ENCODE results near the gene PFKP.

Gene PFKP

DNA sequence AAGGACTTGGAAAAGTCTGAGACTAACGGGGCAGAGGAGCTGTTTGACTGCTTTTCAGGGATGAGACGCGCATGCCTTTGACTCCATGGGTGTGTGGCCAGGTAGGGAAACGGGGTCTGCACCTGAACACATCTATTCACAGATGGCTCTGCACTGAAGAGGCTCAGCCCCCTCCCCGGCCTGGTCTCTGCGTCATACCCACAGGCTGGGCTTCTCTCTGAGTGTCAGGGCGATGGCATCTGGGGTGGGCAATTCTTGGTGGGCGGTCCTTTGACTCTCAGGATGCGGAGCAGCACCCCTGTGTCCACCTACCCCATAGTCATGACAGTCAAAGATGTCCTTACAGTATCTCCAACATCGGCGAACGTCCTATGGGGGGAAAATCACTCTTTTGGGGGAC lies 23.0 kb downstream of the PFKP start:
- TF ChIP-seq, protein P1, sequence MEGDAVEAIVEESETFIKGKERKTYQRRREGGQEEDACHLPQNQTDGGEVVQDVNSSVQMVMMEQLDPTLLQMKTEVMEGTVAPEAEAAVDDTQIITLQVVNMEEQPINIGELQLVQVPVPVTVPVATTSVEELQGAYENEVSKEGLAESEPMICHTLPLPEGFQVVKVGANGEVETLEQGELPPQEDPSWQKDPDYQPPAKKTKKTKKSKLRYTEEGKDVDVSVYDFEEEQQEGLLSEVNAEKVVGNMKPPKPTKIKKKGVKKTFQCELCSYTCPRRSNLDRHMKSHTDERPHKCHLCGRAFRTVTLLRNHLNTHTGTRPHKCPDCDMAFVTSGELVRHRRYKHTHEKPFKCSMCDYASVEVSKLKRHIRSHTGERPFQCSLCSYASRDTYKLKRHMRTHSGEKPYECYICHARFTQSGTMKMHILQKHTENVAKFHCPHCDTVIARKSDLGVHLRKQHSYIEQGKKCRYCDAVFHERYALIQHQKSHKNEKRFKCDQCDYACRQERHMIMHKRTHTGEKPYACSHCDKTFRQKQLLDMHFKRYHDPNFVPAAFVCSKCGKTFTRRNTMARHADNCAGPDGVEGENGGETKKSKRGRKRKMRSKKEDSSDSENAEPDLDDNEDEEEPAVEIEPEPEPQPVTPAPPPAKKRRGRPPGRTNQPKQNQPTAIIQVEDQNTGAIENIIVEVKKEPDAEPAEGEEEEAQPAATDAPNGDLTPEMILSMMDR (IDR thresholded peaks at IDR 0.05; ENCODE audit: control insufficient read depth, insufficient read depth, low read depth, low read length, missing control alignments), result no peak
- no peak for DNase-seq (ENCODE audit: low read depth)
- no peak overlapping the region for H3K4me3 ChIP-seq (ENCODE audit: control insufficient read depth, low read depth, low read length)

DNA sequence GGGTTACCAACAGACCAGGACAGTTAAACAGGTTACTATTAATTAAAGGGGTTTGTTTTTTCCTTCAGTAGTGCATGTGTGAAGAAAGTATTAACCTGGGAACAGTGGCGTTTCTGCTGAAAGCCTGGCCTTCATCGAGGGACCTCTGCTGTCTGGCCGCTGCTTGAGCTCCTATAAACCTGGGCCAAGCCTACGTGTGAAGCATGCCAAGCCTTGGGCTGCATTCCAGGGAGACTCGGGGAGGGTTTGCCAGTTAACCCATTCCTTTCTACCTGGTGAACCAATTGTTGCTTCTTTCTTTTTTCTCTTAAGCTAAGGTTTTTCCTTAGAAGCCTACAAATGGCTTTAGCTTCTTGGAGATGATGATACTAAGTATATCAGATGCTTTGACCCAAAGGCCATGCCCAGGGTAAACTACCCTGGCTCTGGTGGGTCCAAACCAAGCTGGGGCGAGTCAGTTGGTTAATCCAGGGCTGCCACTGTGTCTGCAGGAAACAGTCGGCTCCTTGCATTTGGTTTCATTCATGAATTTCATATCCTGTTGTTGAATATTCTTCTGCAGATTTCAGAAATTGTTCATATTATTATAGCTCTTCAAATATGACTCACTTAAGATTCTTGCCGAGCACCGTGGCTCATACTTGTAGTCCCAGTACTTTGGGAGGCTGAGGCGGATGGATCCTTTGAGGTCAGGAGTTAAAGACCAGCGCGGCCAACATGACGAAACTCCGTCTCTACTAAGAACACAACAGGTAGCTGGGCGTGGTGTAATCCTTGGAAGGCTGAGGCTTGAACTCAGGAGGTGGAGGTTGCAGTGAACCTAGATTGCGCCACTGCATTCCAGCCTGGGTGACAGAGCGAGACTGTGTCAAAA lies 23.8 kb downstream of the PFKP start:
- TF ChIP-seq, protein P1 (IDR thresholded peaks at IDR 0.05; ENCODE audit: control insufficient read depth, insufficient read depth, low read depth, low read length, missing control alignments), result no peak
- DNase-seq (ENCODE audit: low read depth), result peak; percentile 64

DNA sequence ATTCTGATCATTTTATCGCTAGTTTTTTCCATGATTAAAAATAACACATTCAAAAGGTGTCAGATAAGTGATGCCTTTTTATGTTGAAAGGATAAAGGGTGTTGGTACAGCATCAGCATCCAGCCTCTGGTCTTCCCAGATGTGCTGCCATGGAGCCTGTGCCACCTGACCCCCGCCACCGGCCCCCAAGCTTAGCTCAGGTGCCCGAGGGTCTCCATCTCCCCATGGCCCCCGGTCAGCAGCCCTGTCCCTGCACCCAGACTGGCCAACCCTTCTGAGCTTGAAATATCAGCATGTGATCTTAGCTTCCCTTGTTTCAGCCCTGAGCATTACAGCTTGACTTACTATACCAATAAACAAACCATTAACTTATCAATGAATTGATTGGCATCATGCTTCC lies 24.6 kb downstream of the PFKP start:
- DNase-seq (ENCODE audit: low read depth), result no peak
- TF ChIP-seq, protein P1 (IDR thresholded peaks at IDR 0.05; ENCODE audit: control insufficient read depth, insufficient read depth, low read depth, low read length, missing control alignments), result no peak
- no peak overlapping the region for H3K4me3 ChIP-seq (ENCODE audit: control insufficient read depth, low read depth, low read length)

More for the DNA sequence above, 23.8 kb downstream of the PFKP start:
- H3K4me3 ChIP-seq (ENCODE audit: control insufficient read depth, low read depth, low read length), result no peak overlapping the region

DNA sequence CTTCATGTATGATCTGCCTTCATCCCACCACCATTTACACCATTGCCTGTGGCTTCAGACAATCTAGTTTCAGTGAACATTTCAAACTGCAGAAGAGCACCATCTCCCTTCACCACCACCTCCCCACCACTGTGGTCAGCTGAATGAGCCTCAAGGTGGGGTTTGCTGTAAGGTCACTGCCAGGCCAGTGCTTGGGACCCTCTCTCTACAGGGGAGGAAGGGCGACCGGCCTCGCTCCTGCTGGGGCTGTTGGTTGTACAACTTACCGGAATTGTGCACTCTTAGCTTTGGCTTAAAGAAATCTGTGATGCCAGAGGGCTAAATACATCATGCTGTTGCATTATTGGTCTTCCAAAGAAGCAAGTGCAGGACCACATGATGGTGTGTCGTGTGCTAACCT lies 26.6 kb downstream of the PFKP start:
- TF ChIP-seq, protein P1 (IDR thresholded peaks at IDR 0.05; ENCODE audit: control insufficient read depth, insufficient read depth, low read depth, low read length, missing control alignments), result no peak
- DNase-seq (ENCODE audit: low read depth), result no peak
- H3K4me3 ChIP-seq (ENCODE audit: control insufficient read depth, low read depth, low read length), result no peak overlapping the region

GRCh38 chr10:3094609-3095036 lies 27.3 kb downstream of the PFKP start:
- no peak overlapping the region for H3K4me3 ChIP-seq (ENCODE audit: control insufficient read depth, low read depth, low read length)
- TF ChIP-seq, protein P1 (IDR thresholded peaks at IDR 0.05; ENCODE audit: control insufficient read depth, insufficient read depth, low read depth, low read length, missing control alignments), result no peak
- DNase-seq (ENCODE audit: low read depth), result no peak

DNA sequence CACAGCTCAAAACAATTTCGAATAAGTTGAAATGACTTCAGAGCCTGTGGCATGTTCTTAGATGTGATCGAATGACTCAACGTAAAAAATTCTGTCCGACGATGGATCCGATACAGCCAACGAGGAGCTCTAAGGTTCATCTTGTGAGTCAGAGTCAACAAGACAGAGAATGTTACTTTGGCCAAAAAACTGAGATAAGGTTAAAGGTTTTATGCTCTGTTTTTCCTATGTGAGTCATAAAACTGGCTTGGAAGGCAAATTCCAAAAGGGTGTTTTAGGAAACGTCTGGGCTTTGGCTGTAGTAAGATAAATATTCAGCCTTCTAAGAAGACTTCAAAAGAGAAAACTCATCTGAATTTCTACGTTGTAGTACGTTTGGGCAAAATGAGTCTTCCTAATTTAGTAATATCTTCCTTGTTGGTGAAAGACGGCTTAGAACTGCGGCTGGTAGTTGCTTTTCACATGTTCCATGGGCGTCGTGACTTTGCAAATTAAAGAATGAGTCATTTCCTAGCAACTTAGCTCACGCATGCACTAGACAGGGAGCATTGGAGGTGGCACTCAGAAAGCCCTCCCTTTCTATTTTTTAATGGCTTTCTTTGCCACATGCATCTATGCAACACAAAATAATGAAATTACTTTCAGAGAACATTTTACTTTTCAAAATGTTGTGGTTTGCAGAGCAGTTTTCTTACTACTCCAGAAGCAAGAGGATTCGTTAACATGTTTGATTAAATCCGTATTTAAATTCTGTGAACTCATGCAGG lies 28.2 kb downstream of the PFKP start:
- peak; percentile 98 for DNase-seq (ENCODE audit: low read depth)
- H3K4me3 ChIP-seq (ENCODE audit: control insufficient read depth, low read depth, low read length), result no peak overlapping the region
- TF ChIP-seq, protein P1 (IDR thresholded peaks at IDR 0.05; ENCODE audit: control insufficient read depth, insufficient read depth, low read depth, low read length, missing control alignments), result no peak

Data from AG09309 (cell line).